ENCODE measurements around the gene C1QTNF5.

DNA sequence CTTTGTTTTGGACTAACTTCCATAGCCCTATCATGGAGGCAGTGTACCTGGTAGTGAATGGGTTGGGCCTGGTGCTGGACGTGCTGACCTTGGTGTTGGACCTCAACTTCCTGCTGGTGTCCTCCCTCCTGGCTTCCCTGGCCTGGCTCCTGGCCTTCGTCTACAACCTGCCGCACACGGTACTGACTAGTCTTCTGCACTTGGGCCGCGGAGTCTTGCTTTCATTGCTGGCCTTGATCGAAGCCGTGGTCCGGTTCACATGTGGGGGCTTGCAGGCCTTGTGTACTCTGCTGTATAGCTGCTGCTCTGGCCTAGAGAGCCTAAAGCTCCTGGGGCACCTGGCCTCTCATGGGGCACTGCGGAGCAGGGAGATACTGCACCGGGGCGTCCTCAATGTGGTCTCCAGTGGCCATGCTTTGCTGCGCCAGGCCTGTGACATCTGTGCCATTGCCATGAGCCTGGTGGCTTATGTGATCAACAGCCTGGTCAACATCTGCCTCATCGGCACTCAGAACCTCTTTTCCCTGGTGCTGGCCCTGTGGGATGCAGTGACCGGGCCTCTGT lies 5.5 kb downstream of the C1QTNF5 start:
- TF ChIP-seq, protein P1, sequence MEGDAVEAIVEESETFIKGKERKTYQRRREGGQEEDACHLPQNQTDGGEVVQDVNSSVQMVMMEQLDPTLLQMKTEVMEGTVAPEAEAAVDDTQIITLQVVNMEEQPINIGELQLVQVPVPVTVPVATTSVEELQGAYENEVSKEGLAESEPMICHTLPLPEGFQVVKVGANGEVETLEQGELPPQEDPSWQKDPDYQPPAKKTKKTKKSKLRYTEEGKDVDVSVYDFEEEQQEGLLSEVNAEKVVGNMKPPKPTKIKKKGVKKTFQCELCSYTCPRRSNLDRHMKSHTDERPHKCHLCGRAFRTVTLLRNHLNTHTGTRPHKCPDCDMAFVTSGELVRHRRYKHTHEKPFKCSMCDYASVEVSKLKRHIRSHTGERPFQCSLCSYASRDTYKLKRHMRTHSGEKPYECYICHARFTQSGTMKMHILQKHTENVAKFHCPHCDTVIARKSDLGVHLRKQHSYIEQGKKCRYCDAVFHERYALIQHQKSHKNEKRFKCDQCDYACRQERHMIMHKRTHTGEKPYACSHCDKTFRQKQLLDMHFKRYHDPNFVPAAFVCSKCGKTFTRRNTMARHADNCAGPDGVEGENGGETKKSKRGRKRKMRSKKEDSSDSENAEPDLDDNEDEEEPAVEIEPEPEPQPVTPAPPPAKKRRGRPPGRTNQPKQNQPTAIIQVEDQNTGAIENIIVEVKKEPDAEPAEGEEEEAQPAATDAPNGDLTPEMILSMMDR (IDR thresholded peaks at IDR 0.05; ENCODE audit: poor library complexity) = no peak
- TF ChIP-seq EZH2 (IDR thresholded peaks at IDR 0.05; ENCODE audit: borderline replicate concordance) = no peak

Data from hepatocyte (in vitro differentiated cells).